Embryonic facial prominence (tissue), 1 donor: ENCODE results near the gene CWH43.
"Not testable (repeated sequence)": the region's sequence is repeated elsewhere in the genome, so short reads cannot be mapped to it uniquely, and the experiment has no call there.

Source experiments
- DNase-seq: peaks from one replicate; pipeline ENCODE4 v3.0.0-alpha.2; 2016; ENCODE audit errors: extremely low spot score

The CWH43 gene

DNA sequence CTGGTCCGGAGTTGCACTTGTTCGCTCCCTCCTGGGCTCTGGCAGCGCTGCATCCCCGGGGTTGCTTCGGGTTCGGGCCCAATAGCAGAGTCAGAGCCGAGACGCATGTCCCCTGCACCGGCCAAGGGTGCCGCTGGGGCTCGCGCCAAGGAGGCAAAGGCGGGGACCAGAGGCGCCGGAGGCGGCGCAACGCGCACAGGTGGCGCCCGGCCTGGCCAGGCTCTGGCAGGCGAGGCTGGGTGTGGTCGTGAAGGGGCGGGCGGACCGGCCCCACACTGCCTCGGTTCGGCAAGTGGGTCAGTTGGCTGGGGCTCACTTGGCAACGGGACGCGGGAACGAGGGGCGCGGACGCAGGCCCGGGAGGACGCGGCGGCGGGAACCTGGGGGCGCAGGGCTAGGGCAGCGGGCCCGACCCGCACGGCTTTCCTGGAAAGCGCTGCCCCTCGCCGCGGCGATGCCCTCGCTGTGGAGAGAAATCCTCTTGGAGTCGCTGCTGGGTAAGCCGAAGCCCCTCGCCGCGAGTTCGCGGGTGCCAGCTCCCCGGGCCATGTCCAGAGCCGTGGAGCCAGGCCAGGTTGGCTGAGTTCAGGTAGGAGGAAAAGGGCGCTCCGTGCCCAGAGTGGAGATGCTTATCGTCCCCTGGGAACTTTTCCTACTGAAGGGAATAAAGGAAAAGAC is at the start of gene CWH43:
Gene CWH43 (plus strand): TSS at position 300 of the 678 bp plus-strand sequence. CDS start 155 bp downstream, at position 455.
- DNase-seq, result no peak

DNA sequence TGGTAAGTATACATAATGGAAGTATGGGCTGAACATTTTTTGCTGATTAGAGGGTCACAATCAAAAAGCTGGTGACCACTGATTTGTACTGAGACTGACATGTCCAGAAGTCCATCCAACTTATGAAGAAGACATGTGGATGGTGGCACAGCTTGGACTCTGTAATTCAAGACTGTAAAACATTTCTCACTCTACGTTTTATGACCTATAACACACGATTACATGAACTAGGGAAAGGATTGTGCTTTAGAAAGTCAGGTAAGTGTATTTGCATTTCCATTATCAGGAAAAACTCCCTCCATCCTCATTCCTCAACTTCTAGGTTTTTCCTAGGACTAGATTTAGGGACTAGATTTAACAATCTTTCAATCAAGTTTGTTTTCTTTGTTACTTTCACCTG is 49.0 kb upstream of the CWH43 start:
- DNase-seq, result no peak

DNA sequence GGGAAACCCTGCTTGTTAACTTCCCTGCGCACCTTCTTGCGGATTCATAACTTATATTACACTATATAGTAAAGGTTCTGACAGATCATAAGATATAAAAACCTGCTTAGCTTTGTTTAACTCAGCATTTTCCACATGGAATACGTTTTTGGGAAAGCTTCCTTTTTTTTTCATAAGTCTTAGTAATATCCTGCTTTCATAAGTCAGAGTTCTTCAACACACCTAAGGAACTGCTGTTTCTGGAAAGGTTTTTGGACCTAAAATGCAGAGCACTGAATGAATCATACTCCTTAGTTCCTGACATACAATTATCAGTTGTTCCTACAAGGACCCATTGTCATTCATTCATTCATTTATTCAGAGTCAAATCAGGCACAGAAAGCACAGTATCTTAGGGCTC is 47.2 kb upstream of the CWH43 start:
- DNase-seq, result no peak

DNA sequence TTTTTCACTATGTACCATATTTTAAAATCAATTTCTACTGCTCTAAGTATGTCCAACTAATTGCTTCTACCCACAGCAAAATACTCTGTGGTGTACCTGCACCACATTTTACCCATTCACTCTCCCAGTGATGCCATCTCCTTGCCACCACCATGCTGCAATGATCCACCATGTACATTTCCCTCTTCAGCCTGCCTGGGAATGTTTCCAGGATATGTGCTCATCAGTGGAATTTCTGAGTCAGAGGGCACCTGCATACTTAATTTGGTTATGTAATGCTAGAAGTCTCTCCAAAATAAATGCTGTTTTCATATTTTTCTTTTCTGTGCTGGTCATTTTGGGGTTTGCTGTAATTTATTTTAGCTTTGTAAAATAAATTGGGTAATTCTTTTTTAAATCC is 46.3 kb upstream of the CWH43 start:
- no peak for DNase-seq

DNA sequence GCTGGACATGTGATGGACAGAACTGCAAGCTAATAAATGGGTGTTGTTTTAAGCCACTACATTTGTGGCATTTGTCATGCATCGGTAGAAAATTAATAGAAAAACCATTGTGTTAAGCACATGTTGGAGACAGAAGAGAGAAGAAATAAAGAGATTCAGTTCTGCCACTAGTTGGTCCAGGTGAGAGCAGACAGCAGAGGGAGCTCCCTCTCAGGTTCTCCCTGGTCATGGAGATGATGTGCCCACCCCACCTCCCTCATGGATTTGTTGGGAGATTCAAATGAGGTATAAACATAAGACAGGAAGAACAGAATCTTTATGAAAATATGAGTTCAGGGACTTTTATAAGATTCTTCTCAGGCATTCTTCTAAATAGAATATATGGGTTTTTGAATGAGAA is 42.7 kb upstream of the CWH43 start:
- DNase-seq, result no peak

DNA sequence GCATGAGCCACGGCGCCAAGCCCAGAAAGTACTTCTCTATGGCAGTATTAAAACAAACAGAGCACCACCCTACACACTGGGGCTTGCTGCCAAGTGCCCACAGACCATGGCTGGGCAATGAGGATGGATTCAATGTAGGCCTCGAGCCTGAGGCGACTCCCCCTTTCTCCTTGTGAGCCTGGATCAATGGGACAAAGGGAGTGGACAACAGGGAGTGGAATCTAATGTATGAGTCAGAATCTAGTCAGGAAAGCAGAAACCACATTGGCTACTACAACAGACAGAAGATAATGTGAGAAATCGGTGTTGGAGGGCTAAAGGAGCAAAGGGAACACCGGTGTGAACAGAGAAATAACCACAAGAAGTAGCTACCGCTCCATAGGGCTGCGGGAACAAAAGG is 41.8 kb upstream of the CWH43 start:
- no peak for DNase-seq

DNA sequence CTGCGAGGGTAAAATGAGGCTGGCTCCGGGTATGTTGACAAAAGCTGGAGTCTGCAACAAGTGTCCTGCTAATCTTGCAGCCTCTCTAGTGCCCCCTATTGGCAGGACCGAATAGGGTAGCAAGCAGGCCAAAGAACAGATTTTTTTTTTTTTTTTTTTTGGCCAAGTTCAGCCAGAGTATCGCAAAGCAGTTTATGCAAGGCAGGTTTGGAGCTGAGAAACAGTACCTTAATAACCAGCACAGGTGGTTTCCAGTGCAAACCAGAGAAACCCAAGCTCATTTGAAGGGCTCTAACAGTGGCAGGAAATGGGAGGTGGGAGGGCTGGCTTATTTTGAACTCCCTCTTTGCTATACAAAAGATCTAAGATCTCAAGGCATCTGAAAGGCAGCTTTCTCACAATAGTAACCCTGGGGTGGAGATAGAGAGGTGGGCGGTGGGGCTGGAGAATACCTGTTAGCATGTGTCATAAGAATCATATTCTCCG is 41.3 kb upstream of the CWH43 start:
- DNase-seq, result no peak

DNA sequence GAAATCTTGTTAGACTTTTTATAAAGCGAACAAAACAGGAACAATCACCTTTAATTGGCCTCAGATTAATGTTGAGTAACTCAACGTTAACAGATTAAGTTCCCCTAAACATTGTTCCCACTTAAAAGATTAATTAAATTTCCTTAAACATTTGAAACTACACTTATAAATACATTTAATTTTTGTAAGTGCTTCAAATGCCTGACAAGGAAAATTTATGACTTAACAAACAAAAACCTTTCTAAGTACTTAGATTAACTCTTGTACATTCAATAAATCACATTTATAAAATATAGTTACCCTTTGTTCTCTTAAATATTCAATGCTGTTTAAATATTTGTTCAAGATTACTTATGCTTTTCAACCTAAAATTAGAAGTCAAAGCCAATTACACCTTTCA is 40.1 kb upstream of the CWH43 start:
- no peak for DNase-seq

DNA sequence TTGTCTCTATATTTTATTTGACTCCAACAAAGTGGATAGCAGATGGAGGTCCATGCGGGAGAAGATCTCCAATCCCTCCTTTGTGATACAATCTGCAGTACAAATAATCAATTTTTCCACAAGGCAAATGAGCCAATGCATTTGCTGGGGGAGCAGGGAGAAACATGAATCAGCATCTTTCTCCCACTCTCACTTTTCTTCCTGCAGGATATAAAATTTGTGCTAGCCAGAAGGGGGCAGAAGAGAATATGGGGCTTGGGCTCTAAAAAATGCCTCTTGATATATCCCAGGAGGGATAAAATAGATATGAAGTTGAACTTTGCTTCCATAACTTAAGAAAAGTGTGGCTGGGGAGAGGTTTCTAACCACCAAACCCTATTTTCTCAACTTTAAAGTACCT is 38.3 kb upstream of the CWH43 start:
- DNase-seq, result no peak

DNA sequence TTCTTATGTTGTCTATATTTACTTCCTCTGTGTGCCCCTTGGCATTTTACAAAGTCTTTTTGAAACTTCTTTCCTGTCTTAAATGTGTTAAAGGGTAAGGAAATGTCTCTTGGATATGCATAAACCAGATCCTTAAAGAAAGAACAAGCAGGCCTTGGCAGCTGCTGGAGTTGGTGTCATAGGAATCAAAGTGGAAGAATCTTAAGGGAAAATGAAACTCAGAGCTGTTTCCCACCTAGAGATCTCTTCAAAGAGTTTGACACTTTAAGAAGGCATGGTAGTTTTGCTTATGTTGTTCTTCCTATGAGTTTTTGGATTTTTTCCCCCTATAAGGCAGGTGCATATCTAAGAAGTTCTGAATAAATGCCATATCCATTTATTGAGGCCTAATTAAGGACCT is 37.0 kb upstream of the CWH43 start:
- DNase-seq, result no peak

DNA sequence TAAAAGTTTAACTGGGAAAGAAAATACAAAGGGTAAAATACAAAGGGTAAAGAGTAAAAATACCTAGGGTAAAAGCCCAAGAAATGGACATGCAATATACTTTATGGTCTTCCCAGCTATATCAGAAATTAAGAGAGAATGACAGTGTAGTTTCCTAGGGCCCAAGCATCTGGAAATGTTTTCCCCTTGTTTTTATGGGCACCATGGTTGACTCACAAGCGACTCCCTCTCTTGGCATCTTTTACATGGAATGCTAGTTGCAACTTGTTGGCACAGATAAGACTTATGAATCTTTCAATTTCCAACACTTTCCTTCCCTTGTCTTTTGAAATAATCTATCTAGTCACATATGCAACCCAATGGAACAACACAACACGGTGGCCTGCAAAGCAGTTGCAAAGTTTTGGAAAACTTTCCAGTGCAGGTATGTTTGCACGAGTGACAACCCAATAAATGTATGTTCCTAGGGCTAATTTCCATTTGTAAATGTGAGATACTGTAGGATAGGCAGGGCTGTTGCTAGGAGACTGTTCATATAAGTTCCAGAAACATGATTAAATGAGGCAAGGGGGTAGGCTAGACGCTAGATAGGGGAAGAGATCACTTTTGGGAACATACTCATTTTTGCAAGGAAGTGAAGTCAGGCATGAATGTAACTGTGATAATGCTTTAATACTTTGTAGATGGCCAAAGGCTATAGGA is 36.4 kb upstream of the CWH43 start:
- no peak for DNase-seq

DNA sequence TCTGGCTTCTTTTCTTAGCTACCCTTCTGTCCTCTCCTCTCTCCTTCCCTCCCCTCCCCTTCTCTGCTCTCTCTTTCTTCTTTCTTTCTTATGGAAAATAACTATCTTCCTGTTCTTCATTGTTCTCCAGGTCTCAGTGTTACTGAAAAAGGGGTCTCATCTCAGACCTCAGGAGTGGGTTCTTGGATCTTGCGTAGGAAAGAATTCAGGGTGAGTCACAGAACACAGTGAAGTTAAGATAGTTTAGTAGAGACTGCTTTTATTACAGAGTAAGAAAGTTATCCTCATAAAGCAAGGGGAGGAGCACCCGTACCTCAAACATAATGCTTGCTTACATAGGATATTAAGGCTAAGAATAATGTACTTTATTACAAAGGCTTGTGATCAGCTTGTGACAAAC is 31.8 kb upstream of the CWH43 start:
- no peak for DNase-seq

DNA sequence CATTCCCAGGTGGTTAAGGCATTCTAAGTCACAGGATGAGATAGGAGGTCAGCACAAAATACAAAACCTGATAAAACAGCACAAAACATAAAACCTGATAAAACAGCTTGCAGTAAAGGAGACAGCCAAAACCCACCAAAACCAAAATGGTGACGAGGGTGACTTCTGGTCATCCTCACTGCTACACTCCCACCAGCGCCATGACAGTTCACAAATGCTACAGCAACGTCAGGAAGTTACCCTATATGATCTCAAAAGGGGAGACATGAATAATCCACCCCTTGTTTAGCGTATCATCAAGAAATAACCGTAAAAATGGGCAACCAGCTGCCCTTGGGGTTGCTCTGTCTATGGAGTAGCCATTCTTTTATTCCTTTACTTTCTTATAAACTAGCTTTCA is 28.7 kb upstream of the CWH43 start:
- DNase-seq, result not testable (repeated sequence)

DNA sequence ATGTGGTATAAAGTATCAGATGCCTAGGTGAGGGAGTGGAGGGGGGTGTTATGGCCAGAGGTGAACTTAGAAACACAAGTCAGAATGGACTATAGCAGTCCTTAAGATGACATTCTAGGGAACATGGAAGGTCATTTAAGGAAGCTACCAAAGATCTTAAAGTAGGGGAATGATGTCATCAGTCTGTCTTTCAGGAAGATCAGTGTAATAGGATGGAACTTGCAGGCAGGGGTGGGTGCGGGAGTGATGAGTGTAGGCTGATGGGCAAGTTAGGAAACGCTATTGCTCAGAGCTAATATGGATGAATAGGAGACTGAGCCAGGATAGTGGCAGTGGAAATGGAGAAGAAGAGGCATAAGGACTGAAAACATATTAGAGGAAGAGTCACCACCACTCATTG is 27.5 kb upstream of the CWH43 start:
- no peak for DNase-seq

DNA sequence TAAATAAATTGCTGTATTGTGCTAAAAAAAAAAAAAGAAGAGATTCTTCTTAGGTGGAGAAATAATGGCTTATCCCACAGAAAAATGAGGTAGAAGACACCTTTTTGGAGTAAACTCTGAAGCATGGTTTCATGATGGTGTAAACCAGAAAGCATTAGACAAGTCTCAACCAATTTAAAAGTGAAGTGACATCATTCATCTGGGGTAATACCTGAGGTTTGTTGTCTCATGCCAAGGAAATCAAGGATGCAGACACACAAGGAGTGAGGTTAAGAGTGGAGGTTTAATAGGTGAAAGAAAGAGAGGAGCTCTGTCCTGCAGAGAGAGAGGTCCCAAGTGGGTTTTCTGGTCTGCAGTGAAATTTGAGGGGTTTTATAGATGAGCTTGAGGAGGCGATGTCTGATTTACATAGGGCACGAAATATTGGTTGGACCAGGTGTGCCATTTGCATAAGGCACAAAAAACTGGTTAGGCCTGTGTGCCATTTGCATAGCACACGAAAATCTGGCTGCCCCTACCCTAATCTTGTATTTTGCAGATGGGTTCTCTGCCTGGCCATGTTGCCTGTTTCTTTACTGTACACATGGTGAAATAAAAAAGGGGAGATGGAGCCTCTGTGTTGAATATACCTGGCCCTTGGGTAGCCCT is 25.0 kb upstream of the CWH43 start:
- DNase-seq, result no peak

DNA sequence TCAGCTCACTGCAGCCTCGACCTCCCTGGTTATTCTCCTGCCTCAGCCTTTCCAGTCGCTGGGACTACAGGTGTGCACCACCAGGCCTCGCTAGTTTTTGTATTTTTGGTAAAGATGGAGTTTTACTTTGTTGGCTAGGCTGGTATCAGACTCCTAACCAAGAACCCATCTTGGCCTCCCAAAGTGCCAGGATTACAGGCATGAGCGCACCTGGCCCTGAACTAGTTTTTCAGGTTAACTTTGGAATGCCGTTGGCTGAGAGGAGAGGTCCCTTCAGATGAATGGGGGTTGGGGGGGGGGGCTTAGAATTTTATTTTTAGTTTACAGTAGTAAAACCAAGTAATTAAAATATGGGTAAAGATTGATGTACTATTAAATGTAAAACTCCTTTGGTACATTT is 23.4 kb upstream of the CWH43 start:
- no peak for DNase-seq

DNA sequence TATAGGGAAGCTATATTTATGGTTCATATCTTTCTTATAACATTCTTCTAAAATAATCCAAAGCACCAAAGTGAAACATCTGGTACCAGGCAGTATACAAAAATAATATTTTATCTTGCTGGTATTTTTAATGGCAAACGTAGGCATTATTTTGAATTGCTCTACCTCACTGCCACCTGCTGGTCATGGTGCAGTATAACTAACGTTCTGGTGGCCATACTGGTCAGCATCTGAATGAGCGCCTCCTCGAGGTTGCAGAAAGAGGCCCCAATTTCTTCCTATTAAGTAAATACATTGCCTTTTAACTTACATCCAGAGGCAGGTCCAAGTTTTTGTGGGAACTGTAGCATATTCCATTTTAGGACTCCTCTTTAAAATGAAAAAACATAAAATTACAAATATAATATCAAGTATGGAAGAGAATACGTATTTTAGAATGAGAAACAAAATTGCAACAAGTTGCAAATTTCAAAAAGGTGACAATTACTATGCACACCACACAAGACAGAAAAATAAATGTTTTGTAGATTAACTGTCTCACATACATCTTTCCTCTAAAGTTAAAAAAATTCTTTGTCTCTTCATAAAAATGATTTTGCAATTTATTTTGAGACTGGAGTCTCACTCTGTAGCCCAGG is 22.9 kb upstream of the CWH43 start:
- DNase-seq, result peak; percentile 64

DNA sequence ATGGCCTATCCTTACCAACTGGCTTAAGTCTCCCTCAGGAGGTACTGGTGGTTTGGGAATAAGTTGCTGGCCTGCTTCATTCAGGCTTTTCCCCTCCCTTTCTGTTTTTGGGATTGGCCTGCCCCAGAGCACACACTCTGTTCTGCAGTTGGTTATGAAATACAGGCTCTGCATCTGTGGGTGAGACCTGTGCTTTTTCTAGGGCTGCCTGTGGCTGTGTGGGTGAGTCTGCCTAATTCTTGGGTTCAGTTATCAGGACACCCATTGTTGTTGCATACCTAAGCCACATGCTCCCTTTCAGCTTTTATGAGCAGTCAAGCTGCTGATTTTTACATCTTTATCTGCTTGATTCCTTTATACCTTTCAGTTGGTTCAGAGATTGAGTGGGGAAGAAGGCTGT is 19.0 kb upstream of the CWH43 start:
- DNase-seq, result no peak

DNA sequence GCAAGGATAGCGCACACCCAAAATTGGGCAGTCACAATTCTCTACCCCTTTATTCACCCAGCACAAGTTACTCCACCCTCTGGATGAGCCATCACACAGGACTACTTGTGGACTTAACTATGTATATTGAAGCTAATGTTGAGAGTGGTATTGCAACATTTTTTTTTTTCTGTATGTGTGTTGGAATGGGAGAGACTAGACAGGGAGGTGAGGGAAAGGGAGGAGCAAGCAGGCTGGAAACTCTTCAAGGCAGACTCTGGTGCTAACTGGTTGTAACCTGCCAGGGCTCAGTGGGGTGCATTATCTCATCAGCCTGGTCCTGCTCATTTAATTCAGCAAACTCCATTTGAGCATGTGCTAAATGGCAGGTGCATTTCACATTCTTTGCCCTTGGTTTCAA is 18.4 kb upstream of the CWH43 start:
- no peak for DNase-seq

DNA sequence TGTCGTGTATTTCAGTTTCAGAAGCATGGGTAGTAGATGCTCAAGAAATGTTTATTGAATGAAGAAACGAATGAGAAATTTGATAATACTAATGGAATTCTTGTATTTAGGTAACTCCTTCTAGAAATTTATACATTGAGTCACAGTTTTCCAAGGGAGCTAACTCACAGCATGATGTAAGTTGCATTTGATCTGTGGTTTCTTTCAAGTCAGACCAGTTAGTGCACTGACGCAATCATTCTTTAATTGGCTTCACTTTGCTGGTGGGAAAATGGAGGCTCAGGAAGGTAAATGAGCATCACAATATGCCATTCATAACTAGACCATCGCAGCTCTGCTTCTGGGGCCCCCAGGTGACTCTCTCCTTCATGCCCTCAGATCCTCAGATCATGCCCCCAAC is 17.3 kb upstream of the CWH43 start:
- no peak for DNase-seq

DNA sequence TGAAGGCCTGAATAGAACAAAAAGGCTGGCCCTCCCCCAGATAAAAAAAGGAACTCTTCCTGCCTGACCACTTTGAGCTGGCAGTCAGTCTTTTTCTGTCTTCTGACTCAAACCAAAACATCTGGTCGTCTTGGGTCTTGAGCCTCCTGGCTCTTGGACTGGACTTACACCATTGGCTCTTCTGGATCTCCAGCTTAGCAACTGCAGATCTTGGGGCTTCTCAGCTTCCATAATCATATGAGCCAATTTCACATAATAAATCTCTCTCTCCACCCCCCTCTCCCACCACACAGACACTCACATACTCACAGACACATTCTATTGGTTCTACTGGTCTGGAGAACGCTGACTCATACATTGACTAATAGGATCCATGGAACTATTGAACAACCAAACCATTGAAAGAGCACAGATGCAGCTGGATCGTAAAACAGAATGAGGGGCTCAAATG is 15.6 kb upstream of the CWH43 start:
- DNase-seq, result no peak

DNA sequence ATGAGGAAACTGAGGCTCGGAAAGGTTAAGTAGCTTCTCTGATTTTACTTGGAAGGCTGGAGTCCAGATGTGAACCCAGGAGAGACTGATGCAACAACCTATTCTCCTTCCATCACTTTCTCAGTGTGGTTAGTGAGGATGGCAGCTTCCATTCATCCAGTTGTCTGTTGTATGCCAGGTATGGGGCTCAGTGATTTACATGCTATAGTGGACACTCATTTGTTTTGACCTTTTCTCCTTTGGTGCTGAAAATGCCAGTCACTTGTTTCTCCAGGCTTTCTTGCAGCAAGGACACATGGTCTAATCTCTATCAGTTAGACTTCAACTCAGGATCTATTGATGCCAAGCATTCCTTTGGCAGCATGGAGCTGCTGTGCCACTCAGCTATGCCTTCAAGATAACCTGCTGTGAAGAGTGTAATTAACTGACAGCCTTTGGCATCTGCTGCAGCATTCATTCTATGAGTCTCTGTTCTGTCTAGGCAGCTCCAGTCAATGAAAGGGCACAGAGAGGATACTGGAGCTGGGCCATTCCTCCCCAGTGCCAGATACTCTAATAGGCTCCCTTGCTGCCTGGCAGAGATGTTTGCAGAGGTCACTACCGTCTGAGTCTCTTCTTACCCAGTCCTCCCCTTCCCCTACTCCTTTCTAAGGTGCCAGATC is 11.0 kb upstream of the CWH43 start:
- DNase-seq, result no peak
